NB4 (cell line): Measurements from ENCODE around the gene EXD1.

ENCODE experiments used
- CTCF ChIP-seq: IDR thresholded peaks from one replicate; pipeline ENCODE4 v1.5.1; 2012; ENCODE audit warnings: low read depth, low read length
- MYC ChIP-seq: IDR thresholded peaks from 2 replicates; pipeline ENCODE4 v1.6.1; 2011; ENCODE audit warnings: low read depth, low read length
- POLR2A ChIP-seq: IDR thresholded peaks from 2 replicates; pipeline ENCODE4 v1.6.1; 2011; ENCODE audit warnings: mild to moderate bottlenecking; ENCODE audit not compliant: insufficient read length; ENCODE audit errors: extremely low read depth
- TF ChIP-seq, protein P1 (sequence below): IDR thresholded peaks from 2 replicates; pipeline ENCODE4 v1.6.1; 2011; ENCODE audit warnings: low read depth, low read length

GRCh38 chr15:41161336-41161735 lies 69.2 kb downstream of the EXD1 start:
- TF ChIP-seq CTCF (no peak), POLR2A (no peak), MYC (no peak)
- TF ChIP-seq, protein P1, sequence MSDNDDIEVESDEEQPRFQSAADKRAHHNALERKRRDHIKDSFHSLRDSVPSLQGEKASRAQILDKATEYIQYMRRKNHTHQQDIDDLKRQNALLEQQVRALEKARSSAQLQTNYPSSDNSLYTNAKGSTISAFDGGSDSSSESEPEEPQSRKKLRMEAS, result no peak
